Measurements from ENCODE around the gene RBFOX1.

Gene RBFOX1

GRCh38 chr16:7585705-7586104, 253.1 kb downstream of the RBFOX1 start:
- no peak for DNase-seq (ENCODE audit: low read depth in 1 of 2, low spot score in 1 of 2)

GRCh38 chr16:7590934-7591333, 258.3 kb downstream of the RBFOX1 start:
- DNase-seq (ENCODE audit: low read depth in 1 of 2, low spot score in 1 of 2), result no peak

- DNase-seq (ENCODE audit: low read depth in 1 of 2, low spot score in 1 of 2), result no peak
Observed at GRCh38 chr16:7596308-7596707, 263.7 kb downstream of the RBFOX1 start.

GRCh38 chr16:7597677-7598076, 265.0 kb downstream of the RBFOX1 start:
- DNase-seq (ENCODE audit: low read depth in 1 of 2, low spot score in 1 of 2), result no peak

- DNase-seq (ENCODE audit: low read depth in 1 of 2, low spot score in 1 of 2), result no peak
Observed at GRCh38 chr16:7601100-7601499, 268.5 kb downstream of the RBFOX1 start.

GRCh38 chr16:7602291-7602950, 269.8 kb downstream of the RBFOX1 start:
- no peak for DNase-seq (ENCODE audit: low read depth in 1 of 2, low spot score in 1 of 2)

GRCh38 chr16:7605812-7606211, 273.2 kb downstream of the RBFOX1 start:
- no peak for DNase-seq (ENCODE audit: low read depth in 1 of 2, low spot score in 1 of 2)

GRCh38 chr16:7612671-7613070, 280.0 kb downstream of the RBFOX1 start:
- DNase-seq (ENCODE audit: low read depth in 1 of 2, low spot score in 1 of 2), result no peak

- DNase-seq (ENCODE audit: low read depth in 1 of 2, low spot score in 1 of 2), result no peak
Observed at GRCh38 chr16:7613518-7613917, 280.9 kb downstream of the RBFOX1 start.

GRCh38 chr16:7614021-7614795, 281.6 kb downstream of the RBFOX1 start:
- DNase-seq (ENCODE audit: low read depth in 1 of 2, low spot score in 1 of 2), result no peak

GRCh38 chr16:7615565-7615964, 282.9 kb downstream of the RBFOX1 start:
- no peak for DNase-seq (ENCODE audit: low read depth in 1 of 2, low spot score in 1 of 2)

GRCh38 chr16:7624871-7625766, 292.5 kb downstream of the RBFOX1 start:
- no peak for DNase-seq (ENCODE audit: low read depth in 1 of 2, low spot score in 1 of 2)

GRCh38 chr16:7628981-7629380, 296.3 kb downstream of the RBFOX1 start:
- DNase-seq (ENCODE audit: low read depth in 1 of 2, low spot score in 1 of 2), result no peak

- DNase-seq (ENCODE audit: low read depth in 1 of 2, low spot score in 1 of 2), result no peak
Observed at GRCh38 chr16:7629571-7629970, 296.9 kb downstream of the RBFOX1 start.

- no peak for DNase-seq (ENCODE audit: low read depth in 1 of 2, low spot score in 1 of 2)
Observed at GRCh38 chr16:7637446-7637845, 304.8 kb downstream of the RBFOX1 start.

GRCh38 chr16:7638306-7638705, 305.7 kb downstream of the RBFOX1 start:
- DNase-seq (ENCODE audit: low read depth in 1 of 2, low spot score in 1 of 2), result no peak

GRCh38 chr16:7640334-7640733, 307.7 kb downstream of the RBFOX1 start:
- DNase-seq (ENCODE audit: low read depth in 1 of 2, low spot score in 1 of 2), result no peak

- no peak for DNase-seq (ENCODE audit: low read depth in 1 of 2, low spot score in 1 of 2)
Observed at GRCh38 chr16:7644176-7644575, 311.5 kb downstream of the RBFOX1 start.

GRCh38 chr16:7644811-7645210, 312.2 kb downstream of the RBFOX1 start:
- DNase-seq (ENCODE audit: low read depth in 1 of 2, low spot score in 1 of 2), result no peak

- DNase-seq (ENCODE audit: low read depth in 1 of 2, low spot score in 1 of 2), result no peak
Observed at GRCh38 chr16:7646821-7647500, 314.3 kb downstream of the RBFOX1 start.

GRCh38 chr16:7650431-7650830, 317.8 kb downstream of the RBFOX1 start:
- no peak for DNase-seq (ENCODE audit: low read depth in 1 of 2, low spot score in 1 of 2)
